Cerebellar nuclear complex (tissue), 1 donor: ENCODE results near the gene CDH4.

Experiments
- DNase-seq, 2 experiments: peaks; one replicate each; lab custom pipeline; 2025; lab: John Stamatoyannopoulos, UW

The CDH4 gene

DNA sequence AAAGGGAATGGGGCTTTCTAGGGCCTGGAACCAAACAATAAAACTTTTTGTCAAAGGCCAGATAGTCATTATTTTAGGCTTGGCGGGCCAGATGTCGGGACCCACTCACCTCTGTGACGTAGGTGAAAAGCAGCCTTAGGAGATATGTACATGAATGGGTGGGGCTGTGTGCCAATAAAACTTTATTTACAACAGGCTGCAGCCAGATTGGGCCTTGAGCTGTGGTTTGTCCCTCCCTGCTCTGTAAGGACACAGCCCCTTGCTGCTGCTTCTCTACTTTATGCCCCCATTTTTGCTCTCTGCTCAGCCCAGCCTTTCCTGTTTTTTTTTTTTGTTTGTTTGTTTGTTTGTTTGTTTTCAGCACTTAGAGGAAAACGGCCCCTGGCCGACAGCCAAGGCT, 32.7 kb downstream of the CDH4 start:
- no peak for DNase-seq

DNA sequence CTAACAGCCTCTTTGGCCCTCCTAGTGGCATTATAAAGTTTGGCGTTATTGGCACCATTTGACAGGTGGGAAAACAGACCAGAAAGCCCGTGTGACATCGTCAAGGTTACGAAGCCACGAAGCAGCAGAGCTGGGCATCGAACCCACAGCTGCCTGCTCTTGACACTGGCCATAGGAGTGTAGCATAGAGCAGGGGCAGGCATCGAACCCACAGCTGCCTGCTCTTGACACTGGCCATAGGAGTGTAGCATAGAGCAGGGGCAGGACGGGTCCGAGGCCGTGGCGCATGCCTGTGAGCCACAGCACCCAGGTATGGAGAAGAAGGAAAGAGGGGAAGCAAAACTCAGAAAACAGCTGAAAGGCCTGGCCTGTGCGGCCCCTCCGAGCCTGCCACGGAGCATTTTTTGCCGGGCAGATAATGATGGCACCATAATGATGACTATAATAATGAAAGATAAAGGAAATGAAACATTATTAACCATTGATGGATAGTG, 33.1 kb downstream of the CDH4 start:
- DNase-seq: no peak

DNA sequence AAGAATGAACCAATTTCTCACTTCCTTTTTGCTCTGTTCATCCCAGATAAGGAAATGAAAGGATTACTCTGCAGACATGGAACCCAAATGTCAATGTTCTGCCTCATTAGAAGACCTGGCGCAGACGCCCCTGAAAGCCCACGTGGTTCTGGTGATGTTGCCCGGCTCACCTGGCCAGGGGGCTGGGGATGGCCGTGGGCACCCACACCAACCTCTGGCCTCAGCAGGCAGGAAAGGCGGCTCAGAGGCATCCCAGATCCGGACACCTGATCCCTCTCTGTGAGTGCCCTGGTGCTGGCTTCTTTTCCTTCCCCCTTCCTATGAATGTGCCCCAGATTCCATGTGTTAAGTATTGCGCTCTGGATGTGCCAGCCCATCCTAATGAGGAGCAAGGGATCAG, 33.6 kb downstream of the CDH4 start:
- no peak for DNase-seq

DNA sequence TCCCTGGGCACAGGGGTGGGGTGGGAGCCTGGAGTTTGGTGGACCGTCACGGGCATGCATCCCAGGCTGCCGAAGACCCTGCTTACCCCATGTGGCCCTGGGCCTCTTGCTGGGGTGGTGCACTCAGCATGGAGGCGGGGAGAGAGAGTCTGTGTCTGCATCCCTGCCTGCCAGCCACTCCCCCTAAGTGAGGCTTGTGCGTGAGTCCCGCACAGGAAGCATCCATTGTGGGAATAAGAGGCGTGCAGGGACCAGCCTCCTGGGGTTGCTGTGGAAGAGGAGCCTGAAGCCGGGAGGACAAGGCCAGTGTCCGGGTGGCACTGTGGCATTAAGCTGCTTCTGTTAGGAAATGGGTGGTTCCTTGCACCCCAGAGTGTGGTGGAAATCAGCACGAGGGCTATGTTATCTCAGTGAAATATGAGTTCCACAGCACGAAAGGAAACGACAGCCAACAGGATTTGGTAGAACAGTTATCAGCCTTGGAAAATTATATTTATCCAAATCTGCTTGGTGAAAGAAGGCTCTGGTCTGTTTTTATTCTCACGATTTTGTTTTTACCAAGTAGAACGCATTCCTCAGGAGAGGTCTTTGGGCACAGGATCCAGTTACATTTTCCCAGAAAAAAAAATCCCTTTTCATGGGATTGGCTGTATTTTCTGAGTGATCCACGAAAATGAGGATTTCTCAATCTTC, 35.7 kb downstream of the CDH4 start:
- DNase-seq: no peak

DNA sequence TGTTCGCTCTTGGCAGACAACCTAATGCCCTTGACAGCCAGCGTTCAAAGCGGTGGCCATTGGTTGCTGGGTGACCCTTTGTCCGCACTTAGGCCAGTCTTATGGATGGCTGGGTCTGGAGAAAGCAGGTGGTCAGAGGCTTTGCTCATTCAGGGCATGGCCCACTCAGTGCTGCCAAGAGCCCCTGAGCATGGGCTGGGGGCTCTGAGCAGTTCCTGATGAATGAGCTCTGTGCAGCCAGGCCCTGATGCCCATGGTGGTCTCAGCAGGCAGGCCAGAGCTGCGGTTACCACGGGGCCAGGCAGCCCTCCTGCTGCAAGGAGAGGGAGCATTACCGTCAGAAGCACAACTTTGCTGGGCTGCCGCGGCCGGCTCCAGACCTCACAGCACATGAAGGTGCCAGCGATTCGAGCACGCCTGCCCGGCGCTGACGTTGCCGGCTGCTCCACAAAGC, 36.3 kb downstream of the CDH4 start:
- DNase-seq: no peak

DNA sequence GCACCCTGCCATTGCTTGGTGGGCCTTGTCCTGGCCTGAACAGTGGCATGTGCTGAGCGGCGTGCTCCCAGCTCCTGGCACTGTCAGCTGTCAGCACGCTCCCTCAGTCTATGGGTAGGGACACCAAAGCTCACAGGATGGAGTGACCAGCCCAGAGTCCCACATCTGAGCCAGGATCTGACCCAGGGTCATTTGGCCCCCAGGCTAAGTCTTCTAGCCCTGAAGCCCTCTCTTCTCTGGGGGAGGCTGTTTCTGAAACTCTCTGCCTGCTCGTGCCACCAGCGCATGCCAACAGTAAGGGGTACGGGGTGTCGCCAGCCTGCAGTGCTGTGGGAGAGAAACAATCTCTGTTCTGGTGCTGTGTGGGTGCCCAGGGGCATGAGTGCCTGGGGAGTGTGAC, 37.1 kb downstream of the CDH4 start:
- no peak for DNase-seq

DNA sequence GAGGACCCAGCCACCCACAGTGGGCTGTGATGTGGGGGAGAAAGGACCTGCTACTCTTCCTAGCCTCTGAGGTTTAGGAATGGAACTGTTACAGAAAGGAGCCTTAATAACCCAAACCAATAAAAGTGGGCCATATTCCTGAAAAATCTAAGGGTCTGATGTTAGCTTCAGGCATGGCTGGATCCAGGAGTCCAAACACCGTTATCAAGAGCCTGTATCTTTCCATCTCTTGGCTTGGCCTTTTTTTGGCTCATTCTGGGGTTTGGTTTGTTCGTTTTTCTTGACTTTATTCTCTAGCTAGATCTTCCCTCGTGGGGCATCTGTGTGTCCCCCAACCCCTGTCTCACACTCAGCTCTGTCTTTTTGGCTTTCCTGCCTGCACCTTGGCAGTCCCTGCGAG, 38.7 kb downstream of the CDH4 start:
- DNase-seq: no peak

DNA sequence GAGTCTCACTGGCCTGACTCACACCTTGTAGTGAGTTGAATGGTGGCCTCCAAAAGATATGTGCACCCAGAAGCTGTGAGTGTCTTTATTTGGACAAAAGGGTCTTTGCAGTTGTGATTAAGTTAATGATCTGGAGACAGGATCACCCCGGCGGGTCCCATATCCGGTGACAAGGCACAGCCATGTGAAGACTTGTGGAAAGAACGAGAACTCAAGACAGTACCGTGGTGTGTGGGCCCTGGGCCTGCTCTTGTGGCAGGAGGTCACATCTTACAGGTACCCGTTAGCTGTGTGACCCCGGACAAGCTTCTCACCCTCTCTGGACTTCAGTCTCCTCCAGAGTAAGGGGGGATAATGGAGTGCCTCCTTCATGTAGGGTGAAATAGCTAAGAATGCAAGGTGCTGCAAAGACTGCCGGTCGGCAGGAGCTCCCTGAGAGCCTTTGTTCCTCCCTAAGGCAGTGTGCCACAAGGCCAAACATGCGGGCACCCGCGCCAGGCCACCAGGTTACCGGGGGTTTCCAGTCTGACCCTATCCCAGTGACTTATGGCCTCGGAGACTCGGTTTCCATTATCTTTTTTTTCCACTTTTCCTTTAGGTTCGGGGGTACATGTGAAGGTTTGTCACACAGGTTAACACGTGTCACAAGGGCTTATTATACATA, 39.2 kb downstream of the CDH4 start:
- no peak for DNase-seq

DNA sequence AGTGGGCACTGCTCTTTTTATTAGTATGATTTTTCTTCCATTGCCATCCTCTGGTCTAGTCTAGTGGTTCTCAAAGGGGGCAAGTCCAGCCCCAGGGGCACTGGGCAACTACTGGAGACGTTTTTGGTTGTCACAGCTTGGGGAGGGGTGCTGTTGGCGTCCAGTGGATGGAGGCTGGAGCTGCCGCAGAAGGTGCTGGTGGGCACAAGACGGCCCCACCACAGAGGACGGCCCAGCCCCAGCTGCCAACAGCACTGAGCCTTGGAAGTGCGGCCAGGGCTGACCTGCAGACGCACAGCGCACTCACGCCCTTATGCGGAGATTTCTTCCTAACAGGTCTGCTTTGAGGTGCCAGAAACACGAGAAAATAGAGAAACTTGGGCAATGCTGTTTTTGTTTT, 40.3 kb downstream of the CDH4 start:
- no peak for DNase-seq

DNA sequence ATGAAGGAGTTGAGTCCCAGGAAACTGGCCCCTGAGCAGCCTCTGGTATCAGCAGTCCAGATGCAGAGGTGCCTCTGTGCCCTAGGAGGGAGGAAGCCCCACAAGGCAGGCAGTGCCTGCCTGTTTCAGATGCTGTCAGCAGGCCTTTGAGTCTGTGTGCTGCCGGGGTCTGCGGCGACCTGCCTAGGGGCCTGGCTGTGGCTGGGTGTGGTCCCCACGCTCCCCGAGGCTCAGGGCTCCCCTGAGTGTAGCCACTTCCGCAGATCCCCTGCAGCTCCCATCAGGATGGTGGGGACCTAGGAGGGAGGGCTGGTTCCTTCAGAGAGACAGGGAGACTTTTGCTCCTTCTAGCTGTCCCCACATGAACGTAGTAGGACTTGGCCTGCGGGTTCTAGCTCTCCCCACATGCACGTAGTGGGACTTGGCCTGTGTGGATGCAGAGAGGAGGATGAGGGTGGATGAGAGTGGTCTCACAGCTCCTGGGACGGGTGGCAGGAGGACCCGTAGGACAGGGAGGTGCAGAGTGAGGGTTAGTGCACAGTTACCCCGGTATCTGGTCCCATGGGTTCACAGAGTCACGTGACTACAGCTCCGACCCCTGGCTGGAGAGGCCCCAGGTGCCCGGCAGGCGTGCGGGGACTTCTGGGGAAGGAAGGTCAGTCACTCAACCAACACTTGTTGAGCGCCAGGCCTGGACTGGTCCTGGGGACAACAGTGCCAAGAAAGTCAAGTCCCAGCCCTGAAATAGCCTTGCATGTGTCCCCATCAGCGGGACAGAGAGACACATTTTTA, 41.0 kb downstream of the CDH4 start:
- DNase-seq: no peak

DNA sequence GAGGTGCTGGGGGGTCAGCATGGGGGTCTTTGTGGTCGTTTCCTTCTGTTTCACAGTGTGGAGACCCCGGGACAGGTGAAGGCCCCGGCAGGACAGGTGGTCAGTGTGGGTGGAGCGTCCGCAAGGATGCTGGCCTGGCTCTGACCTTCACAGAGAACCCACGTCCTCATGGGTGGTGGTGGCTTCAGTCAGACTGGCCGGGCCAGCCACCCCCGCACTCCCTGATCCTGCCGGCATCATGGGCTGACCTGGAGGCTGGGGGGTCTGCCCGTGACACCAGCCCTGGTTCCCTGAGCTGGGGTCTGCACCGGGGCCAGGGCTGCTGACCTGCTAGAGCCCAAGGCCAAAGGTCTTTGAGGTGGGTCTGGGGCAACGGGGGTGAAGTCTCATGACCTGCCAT, 41.9 kb downstream of the CDH4 start:
- no peak for DNase-seq

DNA sequence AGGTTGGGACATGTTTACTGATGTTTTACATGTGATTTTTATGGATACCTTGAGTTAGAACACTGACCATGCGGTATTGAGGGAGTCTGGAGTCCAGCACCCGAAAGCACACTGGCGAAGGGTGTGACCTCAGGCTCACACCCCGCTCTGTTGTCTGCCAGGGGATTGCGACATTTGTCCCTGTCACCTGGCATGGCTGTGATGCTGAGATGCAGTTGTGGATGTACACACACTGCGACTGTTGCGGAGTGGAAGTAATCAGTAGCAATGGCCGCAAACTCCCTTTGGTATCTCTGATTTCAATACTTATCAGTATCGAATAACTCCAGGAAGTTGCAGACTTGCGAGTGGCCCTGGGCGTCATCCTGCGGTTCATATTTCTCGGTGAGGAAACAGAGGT, 43.2 kb downstream of the CDH4 start:
- no peak for DNase-seq

DNA sequence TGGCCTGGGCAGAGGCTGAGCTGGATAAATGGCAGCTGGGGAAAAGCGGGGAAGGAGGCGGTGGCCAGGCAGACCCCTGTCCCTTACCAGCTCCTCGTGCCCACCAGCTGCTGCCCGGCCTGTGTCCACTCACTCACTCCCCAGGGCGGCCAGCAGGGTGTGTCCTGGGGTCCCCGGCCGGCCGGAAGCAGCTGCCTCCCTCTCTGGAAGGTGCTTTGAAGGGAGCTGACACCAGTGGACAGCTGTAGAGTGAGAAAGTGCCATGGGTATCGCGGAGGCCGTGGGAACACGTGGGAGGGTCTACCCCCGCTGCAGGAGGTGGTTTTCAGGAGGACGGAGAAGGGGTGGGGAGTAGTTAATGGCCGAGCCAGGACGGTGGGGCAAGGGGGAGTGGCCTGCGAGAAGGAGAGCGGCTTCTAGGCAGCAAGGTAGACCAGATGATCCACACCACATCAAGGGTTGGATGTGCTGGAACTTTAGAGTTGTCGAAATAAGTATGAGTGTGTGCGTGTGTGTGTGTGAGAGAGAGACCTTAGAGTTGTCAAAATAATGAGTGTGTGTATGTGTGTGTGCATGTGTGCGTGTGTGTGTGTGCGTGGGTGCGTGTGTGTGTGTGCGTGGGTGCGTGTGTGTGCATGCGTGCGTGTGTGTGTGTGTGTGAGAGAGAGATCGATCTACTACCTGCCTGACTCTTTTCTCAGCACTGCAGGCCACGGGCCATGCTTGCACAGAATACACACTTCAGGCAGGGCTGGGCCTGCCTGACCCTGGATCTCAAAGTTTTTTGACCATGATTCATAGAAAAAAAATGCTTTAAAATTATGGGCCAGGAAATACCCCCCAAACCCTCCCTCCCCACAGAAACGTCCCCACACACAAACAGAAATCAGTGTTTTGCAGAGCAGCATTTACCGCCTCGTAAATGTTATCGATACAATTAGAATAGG, 43.9 kb downstream of the CDH4 start:
- DNase-seq: no peak

DNA sequence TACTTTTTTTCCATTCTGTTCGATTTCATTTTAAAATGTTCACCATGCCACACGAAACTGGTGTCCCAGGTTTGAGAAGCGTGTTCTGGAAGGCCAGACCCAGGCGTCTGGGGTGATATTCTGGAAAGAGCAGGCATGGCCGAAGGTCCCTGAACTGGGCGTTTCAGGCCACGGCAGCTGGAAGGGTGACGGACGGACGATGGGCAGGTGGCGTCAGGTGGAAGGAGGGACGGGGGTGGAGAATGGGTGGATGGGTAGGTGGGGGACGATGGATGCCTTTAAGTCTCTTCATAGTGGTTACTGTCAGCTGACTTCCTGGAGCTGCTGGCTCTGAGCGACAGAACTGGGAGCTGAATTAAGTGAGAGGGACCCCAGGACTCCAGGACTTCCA, 44.6 kb downstream of the CDH4 start:
- no peak for DNase-seq

DNA sequence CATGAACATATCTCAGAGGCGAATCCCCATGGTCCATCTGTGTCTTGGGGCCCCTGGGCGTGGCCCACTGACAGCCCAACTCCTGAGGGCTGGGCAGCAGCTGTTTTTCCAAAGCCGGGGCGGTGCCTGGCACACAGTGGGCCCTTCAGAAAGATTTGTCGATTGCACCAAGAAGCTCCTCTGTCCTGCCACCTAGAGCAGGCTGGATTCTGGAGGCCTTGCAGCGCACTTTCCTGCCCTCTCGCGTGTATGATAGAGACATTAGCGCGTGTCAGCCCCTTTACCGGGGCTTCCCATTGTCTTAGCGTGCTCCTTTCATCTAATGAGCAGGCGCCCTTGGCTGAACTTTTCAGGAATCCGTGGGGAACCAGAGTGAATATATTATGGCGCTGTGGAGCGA, 45.4 kb downstream of the CDH4 start:
- DNase-seq: no peak

DNA sequence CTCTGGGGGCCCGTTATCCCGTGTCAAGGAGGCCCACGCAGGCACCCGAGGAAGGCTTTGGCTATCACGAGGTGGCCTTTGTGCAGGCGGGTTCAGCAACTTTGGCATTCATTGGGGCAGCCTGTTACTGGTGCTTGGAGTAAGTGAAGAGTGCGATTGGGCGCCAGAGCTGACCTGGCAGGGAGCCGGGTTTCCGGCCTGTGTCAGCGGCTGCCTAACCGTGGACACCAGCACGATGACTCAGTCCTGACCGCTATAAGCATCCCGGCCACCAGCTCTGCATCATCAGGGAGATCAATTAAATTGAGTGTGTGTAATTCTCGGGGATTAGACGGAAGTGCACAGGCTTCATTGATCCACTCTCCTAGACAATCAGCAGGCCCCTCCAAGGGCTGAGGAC, 45.9 kb downstream of the CDH4 start:
- DNase-seq: no peak

DNA sequence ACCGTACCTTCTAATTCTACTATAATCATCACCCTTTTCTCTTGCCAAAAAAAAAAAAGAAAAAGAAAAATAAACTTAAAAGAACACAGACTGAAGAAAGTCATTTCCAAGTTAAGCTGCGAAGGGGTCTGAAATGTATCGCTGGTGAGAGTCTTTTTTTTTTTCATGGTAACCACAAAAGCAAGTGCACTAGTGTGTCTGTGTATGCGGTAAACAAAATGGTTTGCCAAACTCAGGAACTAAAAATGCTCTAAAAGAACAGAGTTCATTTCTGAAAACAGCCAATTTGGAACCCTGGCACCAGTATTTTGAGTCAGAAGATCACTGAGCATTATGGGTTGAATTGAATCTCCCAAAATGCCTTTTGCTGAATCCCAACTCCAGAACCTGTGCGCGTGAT, 46.6 kb downstream of the CDH4 start:
- DNase-seq: no peak

DNA sequence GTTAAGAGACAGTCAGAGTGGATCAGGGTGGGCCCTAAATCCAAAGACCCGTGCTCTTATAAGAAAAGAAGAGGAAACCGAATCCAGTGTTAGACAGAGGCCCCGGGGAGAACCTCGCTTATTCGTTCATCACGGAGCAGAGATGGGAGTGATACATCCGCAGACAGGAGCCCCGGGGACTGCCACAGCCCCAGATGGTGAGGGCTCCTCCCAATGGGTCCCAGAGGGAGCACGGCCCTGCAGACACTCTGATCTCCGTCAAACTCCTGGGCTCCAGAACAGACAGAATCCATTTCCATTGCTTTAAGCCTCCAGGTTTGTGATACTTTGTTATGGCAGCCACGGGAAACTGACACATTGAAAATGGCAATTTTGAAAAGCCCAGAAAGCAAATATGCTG, 47.0 kb downstream of the CDH4 start:
- DNase-seq: no peak

DNA sequence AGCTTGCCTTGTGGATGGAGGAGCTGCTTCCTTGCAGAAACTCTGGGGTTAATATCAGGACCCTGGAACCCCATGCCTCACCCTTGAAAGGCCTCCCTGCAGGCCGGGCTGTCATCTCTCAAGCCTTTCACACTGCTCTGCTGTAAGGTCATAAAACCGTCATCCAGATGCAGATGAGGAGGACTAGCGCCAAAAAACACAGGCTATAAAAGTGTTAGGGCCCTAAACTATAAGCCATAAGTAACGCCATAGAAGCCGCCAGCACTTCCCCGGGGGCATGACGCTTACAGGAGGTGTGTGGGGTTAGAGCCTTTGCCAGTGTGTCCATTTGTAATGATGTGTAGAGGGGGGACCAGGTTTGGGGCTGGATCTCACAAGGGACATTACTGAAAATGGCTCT, 47.6 kb downstream of the CDH4 start:
- DNase-seq: no peak

DNA sequence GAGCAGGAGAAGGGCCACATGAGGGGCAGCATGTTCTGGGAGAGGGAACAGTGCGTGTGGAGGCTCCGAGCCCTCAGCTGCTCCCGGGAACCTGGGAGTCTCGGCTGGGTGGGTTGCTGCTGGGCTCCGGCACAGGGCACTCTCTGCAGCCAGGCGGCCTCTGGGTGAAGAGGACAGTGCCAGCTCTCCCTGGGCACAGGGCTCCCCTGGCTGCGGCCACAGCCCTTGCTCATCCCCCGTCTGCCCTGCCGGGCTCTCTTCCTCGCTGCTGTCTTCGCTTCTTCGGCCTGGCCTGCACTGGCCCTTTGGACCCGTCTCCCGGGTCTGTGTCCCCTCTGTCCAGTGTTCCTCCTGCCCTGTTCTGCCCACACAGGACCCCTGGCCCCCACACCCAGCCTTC, 48.2 kb downstream of the CDH4 start:
- DNase-seq: no peak

DNA sequence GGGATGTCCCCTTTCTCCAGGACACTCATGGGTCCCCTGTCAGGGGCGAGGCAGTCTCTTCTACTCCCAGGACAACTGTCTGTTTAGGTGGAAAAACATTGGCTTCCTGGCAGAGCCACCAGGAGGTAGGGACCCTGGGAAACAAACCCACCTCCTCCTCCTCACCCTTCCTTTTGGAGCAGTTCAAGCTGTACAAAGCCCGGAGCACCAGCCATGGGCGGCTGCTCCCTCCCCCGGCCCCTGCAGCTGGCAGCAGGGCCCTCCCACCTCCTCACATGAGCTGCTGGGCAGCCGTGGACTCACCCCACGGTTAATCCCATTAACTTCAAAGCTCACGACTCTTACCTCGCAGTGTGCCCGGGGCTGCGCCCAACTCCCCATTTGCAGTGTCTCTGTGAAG, 48.6 kb downstream of the CDH4 start:
- no peak for DNase-seq
